NOMO-1 (cell line): ENCODE results near the gene NOL4L.
"Not testable (repeated sequence)": the region's sequence is repeated elsewhere in the genome, so short reads cannot be mapped to it uniquely, and the experiment has no call there.

Experiments used
- DNase-seq, 2 experiments: peaks; one replicate each; lab custom pipeline; 2025; ENCODE audit not compliant: unreplicated experiment in 2 of 2; lab: John Stamatoyannopoulos, UW

NOL4L gene

DNA sequence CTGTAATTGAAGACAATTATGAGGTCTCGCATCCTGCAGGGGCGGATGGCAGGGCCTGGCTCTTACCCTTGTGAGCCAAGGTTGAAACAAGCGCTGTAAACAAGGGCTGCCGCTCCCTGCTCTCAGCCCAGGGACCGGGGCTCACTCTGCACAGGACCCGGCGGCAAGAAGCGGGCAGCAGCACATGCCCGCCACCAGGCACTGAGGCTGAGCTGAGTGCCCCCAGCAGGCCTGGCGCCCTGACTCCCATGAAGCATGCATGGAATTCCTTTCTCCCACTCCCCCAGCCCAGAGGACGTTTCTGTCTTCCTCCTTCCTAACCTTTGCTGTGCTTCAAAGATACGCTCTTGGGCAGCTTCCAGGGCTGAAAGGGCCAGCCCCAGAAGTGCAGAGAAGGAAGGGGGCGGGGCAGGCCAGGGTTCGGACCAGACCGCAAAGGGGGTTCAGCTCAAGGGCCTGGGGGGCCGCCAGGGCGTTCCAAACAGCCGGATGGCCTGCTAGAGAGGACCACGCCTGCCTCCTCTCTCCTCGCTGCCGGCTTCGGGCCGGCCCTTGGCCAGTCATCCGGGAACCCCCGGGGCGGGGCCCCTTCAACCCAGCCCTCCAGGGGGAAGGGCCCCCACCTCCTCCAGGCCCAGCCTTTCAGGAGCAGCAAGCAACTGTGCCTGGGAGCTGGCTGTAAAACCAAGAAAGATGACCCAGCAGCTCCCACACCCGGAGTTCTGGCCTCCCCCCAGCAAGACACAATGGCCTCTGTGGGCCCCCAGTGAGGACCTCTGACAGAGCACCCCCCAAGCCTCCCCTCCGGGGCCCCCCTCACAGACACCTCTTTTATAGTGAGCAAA is 109.9 kb downstream of the NOL4L start:
- no peak for DNase-seq

DNA sequence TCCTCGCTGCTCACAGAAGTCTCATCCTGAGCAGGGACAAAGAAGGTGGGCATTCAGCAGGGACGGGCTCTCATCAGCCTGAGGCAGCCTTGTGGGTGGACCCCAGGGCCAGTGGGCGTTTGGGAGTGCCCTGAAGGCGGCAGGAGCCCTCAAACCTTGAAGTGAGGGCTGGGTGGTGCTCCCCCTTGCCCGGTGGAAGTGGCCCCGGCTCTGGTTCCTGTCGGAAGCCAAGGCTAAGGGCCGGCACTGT is 110.5 kb downstream of the NOL4L start:
- DNase-seq = no peak

DNA sequence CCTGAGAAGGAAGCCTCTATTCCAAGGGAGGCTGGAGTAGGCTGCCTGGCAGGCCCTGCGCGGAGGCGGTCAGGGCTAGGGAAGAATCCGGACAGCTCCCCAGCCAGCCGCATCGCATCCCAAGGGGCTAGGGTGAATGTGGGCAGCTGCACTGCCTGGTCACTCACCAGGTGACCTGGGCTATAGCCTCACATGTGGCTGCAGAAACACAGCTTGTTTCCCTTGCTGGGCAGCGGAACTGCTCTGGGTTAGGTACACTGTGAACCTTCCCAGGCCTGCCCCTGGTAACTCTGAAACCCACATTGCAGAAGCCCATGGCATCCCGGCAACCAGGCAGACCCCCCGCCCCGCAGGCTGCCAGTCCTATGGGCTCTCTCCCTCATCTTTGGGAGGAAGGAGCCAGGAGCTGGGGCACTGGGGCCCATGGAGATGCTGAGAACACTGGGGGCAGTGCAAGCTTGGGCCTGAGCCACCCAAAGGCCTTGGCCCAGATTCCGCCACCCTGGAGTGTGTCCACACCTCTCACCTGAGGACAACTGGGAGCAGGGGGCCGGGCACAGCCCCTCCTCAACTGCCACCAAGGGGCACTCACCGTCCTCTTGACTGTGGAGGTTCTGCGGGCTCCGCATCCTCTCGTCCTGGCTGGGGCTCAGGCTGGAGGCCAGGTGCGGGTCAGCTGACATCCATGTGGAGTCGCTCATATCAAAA is 111.0 kb downstream of the NOL4L start:
- DNase-seq = no peak

DNA sequence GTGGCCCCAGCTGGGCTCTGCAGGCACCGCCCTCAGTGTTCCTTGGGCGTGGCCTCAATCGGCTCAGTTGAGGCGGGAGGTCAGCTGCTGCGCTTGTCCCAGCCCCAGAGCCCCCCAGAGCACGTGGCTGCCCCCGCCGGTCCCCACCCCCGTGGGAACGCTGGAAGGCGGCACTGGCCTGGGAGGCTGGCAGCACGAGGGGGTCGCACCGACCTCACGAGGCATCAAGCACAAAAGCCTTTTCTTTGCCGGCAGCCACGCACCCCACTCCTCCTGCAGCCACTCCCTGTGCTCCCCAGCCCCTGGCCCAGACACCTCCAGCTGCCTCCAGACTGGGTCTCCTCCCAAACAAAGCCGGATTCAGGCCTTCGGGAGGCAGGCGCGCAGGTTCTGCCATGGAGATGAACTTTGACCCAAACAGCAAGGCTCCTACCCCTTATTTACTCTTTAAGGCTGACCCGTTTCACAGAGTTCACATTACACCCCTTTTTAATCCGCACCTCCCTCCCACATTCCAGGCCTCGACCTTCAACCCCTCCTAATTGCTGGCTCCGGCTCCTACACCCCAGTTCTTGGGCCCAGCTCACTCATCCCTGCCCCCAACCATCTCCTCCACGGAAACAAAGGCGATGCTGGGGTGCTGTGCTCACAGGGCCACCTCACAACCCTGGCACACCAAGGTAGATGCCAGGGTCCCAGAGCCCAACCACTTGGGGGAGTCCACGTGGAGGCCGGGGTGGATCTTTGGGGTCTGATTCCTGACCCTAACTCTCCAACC is 111.7 kb downstream of the NOL4L start:
- no peak for DNase-seq

DNA sequence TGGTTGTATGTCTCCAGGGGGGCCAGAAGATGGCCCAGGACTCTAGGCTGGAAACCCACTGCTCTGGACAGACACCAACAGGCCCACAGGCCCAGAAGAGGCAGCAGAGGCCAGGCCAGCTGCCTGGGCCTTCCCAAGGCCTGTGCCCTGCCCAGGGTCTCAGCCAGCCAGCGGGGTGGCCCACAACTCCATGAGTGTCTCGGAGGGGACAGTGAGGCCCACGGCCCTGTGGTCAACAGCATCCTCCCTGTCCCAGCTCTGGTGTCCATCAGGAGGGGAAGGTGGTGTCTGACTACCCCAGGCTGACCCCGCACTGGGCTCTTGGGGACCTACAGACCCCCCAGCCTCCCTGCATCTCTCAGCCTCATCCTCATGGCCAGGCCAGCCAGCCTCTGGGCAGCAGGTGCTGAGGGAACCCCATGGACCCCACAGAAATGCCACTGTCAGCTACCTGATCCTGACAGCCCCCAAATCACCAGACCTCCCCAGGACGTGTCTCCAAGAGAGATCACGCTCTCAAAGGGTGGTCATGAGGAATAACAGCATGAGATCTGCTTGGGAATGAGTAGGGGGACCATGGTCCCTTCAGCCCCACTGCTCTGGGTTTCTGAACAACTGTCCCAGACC is 112.4 kb downstream of the NOL4L start:
- no peak for DNase-seq

DNA sequence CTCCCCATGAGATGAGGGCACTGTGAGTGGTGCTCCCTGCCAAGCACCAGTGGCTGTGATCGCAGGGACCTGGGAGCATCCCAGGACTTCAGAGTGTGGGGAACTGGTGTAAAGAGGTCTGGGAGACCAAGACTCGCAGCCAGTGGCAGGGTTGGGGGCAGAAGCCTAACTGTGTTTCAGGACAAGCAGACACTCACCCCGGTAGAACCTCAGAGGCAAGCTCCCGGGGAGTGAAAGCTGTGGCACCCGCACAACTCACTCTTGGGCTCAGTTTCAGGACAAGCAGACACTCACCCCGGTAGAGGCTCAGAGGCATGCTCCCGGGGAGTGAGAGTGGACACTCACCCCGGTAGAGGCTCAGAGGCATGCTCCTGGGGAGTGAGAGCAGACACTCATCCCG is 114.2 kb downstream of the NOL4L start:
- DNase-seq = no peak

DNA sequence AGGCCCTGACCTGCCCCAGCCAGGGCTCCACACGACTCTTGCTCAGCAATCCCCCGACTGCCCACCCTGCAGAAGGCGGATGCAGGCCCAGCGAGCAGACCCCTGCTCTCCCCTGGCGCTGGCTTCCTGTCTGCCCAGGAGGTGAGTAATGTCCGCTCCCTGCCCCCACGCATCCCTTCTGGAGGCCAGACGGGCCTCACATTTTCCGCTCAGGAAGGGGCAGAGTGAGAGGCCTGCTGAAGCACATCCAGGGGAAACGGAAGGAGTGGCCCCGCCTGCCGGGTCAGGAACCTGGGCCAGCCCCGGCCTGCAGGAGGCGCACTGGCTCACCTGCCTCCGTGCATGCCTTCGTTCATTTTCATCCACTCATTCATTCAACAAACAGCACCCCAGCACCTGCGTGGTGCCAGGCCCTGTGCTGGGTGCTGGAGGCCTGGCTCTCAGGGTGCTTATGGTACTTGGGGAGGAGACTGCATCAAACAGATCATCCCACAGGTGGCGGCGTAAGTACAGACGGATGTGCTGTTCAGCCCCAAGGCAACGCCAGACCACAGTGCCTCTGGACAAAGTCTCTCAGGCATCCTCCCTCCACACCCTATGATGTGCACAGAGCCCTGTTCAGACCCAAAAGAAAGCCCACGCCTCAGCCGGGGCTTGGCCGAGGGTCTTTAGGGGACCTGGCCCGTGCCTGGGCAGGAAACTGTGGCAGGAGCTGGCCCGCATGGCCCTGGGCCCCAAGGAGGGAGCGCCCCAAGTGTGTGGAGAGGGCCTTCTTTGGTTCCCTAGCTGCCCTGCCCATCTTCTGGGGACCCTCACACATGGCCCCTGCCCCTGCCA is 114.9 kb downstream of the NOL4L start:
- no peak for DNase-seq

DNA sequence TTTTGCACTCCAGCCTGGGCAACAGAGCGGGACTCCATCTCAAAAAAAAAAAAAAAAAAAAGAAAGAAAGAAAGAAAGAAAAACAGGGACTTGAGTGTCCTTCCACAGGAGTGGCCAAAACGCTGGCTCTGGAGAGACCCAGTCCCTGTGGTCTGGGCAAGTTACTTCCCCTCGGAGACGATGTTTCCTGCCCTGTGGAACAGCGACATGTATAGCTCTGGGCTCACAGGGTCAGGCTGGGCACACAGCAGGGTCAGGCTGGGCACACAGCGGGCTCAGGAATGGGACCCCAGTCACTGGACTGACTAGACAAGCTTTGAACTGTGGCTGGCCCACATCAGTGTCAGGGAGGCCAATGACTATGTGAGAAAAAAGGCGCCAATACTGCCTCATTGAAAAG is 116.3 kb downstream of the NOL4L start:
- DNase-seq = no peak

DNA sequence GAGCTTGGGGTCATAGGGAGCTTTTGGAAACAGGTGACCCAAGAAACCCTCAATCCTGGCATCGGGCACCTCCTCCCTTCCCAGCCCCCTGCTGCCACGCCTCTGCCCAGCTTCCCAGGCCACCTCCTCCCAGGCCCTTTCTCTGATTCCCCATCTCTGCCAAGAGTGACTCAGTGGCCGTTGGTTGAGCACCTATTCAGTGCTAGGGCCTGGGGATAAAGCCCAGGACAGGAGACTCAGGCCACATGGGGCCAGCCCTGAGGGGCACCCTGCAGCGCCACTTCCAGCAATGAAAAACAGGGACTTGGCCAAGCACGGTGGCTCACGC is 116.9 kb downstream of the NOL4L start:
- DNase-seq = no peak

DNA sequence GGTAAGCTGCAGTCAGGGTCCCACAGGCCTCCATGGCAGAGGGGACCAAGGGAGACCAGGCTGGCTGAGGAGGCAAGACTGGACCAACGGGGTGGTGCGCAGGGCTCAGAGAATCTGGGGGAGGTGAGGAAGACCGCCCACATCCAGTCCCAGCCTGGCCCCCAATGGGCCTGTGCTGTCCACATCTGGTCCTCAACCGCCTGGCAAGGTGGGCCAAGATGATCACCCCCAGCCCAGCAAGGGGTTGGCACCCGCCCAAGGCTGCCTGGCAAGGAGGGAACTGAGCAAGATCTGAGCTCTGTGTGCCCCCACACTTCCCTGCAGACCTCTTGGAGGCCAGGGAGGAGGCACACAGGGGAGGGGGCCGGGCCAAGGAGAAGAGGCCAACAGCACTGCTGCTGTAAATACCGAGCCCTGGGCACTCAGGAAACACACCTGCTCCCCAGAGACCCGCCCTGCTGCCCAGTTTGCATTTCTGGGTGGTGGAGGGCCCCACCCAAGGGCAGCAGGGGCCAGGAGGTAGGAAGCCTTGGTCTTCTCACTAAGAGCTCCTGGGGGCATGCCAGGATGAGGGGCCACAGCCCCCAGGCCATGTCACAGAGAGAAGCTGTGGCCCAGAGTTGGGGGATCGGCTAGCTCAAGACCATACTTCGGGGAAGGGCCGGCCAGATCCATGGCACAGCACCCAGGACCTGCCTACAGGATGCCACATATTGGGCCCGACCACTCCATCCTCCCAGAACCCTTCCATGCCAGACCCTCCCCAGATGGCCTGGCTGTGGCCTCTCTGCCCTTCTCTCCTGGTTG is 117.4 kb downstream of the NOL4L start:
- no peak for DNase-seq

DNA sequence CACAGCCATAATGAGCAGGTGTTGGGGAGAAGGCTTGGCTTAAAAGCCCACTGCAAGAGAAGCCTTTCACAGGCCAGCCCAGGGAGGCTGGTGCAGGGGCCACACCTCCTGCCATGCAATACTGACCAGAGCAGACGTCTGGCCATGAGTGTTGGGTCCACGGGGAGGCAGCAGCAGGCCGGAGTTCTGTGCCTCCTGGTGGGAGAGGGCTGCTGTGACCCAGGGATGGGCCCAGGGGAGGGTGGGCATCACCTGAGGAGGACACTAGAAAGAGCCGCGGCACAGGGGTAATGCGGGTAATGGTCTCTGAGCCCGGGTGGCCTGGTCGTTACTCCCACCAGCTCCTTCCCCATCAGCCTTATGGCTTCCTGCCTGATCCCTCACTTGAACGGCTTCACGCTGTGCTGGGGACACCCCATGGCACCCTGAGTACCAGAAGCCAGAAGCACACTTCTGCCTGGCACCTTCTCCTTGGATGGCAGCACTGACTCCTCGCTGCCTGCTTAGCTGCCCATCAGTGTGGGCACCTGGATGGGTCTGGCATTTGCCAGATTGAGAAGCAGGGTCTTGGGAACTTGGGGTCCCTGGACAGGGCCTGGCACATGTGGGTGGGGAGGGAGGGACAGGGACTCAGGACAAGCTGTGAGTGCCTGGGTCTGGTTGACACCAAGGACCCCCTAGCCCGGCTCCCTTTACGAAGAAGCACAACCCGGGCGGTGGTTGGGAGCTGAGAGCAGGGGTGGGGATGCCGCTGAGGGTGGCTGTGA is 118.2 kb downstream of the NOL4L start:
- no peak for DNase-seq

DNA sequence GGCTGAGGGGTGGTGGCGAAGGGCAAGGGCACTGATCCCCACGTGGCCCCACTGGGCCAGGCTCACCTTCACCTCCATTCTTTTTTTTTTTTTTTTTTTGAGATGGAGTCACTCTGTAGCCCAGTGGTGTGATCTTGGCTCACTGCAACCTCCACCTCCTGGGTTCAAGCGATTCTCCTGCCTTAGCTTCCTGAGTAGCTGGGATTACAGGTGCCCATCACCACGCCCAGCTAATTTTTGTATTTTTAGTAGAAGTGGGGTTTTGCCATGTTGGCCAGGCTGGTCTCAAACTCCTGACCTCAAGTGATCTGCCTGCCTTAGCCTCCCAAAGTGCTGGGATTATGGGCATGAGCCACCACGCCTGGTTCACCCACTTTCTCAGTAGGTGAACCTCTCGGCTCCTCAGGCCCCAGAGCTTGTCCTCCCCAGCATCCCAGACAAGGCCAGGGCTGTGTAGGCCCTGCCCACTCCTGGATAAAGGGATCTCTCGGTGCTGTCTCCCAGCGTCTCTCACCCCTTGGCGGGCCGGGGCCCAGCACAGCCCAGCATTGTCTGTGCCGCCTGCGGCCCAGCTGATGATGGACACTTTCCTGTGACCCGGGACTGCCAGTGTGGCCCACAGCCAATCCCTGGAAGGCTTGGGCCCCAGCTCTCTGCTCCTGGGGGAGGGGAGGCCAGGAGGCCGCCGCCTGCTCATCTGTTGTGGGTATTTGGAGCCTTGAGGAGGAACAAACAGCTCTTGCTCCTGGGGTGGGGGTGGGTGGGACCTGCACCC is 119.0 kb downstream of the NOL4L start:
- not testable (repeated sequence) for DNase-seq

DNA sequence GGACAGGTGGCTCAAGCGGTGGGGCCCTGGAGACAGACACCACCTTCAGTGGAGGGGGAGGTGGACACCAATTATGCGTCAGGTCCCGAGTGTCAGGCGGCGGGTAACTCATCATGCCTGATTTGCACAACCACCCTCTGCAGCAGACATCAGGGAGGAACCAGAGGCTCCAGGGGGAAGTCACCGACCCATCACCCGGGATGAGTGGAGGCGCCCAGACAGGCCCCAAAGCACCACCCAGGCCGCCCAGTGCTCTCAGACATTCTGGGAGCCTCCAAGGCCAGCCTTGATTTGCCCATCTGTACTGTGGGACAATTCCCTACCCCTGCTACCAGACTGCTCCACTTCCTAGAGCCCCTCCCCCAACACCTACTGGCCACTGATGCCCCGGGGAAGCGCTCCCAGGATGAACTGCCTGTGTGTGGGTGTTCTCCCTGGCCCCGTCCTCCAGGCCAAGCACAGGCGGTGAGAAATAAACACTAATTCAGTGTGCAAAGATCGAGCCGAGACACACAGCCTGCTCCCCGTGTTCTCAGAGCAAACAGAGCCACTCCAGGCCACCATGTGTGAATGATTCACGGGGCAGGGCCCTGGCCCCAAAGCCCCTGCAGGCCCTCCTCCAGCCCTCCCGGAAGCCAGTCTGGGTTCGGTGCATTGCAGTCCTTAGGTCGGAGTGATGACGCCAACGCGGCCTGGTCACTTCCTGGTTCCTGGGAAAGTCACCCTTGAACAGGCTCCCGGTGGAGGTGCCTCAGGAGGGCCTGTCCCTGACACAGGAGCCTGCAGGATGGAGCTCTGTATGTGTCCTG is 119.8 kb downstream of the NOL4L start:
- DNase-seq = no peak

DNA sequence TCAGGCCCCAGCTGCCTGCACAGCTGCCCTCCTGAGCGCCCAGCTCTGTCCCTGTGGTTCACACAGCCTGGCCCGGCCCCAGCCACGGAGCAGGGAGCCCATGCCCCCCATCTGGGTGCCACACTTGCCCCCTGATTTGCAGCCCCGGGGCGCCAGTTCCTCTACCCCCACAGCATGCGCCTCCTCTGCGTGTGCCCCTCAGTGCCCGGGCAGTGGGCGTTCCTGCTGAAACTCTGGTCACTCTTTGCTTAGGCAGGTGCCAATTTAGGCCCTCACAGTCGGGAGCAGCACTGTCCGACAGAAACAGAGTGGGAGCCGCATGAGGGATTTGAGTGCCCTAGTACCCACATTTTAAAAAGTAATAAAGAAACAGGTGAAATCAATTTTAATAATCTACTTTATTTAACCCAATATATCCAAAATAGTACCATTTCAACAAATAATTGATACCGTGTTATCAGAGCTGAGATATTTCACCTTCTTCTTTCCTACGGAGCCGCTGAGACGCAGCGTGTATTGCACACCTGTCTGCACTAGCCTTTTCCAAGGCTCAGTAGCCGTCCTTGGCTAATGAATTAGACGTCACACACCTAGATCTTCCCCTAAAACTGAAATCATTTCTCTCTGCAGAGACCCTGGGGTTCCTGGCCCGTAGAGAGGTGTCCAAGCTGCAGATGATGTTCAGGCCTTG is 120.6 kb downstream of the NOL4L start:
- no peak for DNase-seq

DNA sequence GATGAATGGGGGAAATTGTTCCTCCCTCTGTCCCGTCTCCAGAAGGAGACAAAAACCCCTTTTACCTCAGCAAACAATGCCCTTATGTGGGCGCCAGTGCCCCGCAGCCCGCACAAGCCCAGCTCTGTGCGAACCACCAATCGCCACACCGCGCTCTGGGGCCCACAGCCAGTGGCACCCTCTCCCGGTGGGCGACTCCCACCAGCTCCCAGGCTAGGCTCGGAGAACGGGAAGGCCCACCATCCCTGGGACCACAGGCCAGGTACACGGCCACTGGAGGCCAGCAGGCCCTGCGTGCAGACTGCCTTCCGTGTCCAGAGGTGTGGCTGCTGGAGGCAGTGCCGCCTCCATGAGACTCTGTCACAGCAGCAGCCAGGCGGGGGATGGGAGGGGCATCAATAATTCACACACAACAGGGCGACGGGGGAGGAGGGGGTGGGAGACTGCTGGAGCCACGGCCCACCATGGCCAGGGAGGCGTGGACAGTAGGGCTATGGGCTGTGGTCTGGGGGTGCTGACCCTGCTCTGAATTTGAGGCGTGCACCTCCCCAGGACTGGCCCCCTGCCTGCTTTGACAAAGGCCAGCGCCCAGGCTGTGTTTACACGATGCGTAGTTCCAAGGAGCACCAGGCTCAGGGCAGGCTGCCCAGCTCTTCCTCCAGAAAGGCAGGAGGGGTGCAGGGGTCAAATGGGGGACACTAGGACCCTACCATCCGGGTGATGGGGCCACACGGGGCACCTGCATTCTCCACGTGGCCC is 121.3 kb downstream of the NOL4L start:
- DNase-seq = no peak
